Neutrophil (primary cell): ENCODE data around the gene CNPY3.
"Not testable (repeated sequence)": the region's sequence is repeated elsewhere in the genome, so short reads cannot be mapped to it uniquely, and the experiment has no call there.

Experiments
- H3K27ac ChIP-seq: fragments of 200-600 bp; sonication (generic); 2 replicates; pipeline ENCODE4 v1.5.1; 2016; ENCODE audit warnings: mild to moderate bottlenecking, moderate library complexity
- H3K27me3 ChIP-seq: fragments of 200-600 bp; sonication (generic); 2 replicates; pipeline ENCODE4 v1.6.0; 2016; ENCODE audit warnings: mild to moderate bottlenecking
- H3K36me3 ChIP-seq: fragments of 200-600 bp; sonication (generic); 2 replicates; pipeline ENCODE4 v1.5.1; 2017
- H3K4me1 ChIP-seq, 2 experiments: fragments of 200-600 bp in 1 of 2; sonication (generic) in 1 of 2; 1 replicate in 1 of 2; 2 replicates in 1 of 2; pipeline versions ENCODE4 v1.5.1 to v1.6.1; 2013 to 2016; ENCODE audit warnings: low read depth in 1 of 2, low read length in 1 of 2, mild to moderate bottlenecking in 1 of 2, moderate library complexity in 1 of 2; ENCODE audit not compliant: control insufficient read depth in 1 of 2, insufficient read depth in 1 of 2
- H3K4me3 ChIP-seq, 2 experiments: fragments of 200-600 bp in 1 of 2; sonication (generic) in 1 of 2; 1 replicate in 1 of 2; 2 replicates in 1 of 2; pipeline ENCODE4 v1.5.1; 2013 to 2016; ENCODE audit warnings: low read depth in 1 of 2, low read length in 1 of 2, mild to moderate bottlenecking in 1 of 2, moderate library complexity in 1 of 2
- H3K9me3 ChIP-seq: fragments of 200-600 bp; sonication (generic); 2 replicates; pipeline ENCODE4 v1.5.1; 2016
- TF ChIP-seq, protein P1 (sequence below): fragments of 200-600 bp; sonication (generic); IDR thresholded peaks from 2 replicates; pipeline ENCODE4 v1.5.1; 2016; ENCODE audit warnings: antibody characterized with exemption

CNPY3 gene

DNA sequence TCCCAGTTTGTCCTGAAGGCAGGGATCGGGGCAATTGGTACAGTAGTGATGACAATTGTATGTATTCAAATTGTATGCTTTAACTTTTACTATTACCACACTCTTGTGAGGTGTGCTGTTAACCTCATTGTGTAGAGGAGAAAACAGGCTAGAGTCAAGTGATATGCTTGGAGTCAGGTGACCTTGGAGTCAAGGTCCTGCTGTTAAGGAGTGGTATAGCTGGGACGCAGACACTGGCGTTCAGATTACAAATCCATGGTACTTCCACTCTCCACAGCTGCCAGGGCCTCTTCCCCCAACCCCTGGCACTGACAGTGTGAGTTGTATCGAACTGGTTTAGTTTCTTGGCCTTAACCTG is 10.5 kb downstream of the CNPY3 start:
- Histone ChIP-seq H3K9me3 (no peaks in the 10 kb centered on the region), H3K36me3 (peaks cover 96% of the 10 kb centered on the region), H3K27ac (peak overlapping the region; percentile 56), H3K4me3 (no peak overlapping the region), H3K27me3 (no peaks in the 10 kb centered on the region), H3K4me1 (peaks cover 9 to 12% of the 10 kb centered on the region in 2 experiments)
- TF ChIP-seq, protein P1, sequence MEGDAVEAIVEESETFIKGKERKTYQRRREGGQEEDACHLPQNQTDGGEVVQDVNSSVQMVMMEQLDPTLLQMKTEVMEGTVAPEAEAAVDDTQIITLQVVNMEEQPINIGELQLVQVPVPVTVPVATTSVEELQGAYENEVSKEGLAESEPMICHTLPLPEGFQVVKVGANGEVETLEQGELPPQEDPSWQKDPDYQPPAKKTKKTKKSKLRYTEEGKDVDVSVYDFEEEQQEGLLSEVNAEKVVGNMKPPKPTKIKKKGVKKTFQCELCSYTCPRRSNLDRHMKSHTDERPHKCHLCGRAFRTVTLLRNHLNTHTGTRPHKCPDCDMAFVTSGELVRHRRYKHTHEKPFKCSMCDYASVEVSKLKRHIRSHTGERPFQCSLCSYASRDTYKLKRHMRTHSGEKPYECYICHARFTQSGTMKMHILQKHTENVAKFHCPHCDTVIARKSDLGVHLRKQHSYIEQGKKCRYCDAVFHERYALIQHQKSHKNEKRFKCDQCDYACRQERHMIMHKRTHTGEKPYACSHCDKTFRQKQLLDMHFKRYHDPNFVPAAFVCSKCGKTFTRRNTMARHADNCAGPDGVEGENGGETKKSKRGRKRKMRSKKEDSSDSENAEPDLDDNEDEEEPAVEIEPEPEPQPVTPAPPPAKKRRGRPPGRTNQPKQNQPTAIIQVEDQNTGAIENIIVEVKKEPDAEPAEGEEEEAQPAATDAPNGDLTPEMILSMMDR, result no peak

DNA sequence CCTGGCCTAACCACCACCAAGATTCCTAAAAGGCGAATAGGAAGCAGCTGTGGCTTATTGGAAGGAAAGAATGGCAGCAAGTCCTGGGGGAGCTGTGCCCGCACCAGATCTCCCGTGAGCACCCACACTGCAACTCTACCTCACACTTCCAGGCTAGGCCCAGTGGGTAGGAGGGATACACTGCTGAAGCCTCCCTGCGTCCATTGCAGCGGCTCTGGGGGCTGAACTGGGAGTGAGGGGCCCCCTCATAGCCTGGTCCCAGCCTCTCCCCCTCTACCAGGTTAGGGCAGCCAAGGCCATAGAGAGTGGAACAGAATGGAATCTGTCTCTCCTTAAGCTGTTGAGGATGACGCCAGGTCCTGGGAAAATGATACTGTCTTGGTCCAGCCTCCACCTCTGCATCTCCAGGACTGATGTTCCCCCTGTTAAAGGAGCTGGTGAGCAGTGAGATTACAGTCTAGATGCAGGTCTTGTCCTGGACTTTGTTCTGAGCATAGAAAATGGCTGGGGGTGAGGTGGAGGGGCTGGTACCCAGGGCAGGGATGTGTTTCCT is 11.3 kb downstream of the CNPY3 start:
- Histone ChIP-seq H3K36me3 (peaks cover 95% of the 10 kb centered on the region), H3K4me1 (peaks cover 1 to 4% of the 10 kb centered on the region in 2 experiments), H3K4me3 (no peak overlapping the region), H3K27ac (peak overlapping the region; percentile 56), H3K9me3 (no peaks in the 10 kb centered on the region), H3K27me3 (no peaks in the 10 kb centered on the region)
- TF ChIP-seq, protein P1, result no peak

DNA sequence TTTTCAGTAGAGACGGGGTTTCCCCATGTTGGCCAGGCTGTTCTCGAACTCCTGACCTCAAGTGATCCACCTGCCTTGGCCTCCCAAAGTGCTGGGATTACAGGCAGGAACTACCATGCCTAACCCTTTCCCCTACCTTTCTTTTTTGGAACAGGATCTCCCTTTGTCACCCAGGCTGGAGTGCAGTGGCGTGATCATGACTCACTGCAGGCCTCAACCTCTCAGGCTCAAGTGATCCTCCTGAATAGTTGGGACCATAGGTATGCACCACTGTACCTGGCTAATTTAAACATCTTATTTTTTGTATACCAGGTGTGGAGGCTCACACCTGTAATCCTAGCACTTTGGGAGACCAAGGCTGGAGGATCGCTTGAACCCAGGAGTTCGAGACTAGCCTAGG is 12.1 kb downstream of the CNPY3 start:
- H3K9me3 ChIP-seq, H3K27me3 ChIP-seq, H3K4me3 ChIP-seq, H3K4me1 ChIP-seq: not testable (repeated sequence)
- Histone ChIP-seq H3K36me3 (peaks cover 95% of the 10 kb centered on the region), H3K27ac (peak overlapping the region; percentile 43)

DNA sequence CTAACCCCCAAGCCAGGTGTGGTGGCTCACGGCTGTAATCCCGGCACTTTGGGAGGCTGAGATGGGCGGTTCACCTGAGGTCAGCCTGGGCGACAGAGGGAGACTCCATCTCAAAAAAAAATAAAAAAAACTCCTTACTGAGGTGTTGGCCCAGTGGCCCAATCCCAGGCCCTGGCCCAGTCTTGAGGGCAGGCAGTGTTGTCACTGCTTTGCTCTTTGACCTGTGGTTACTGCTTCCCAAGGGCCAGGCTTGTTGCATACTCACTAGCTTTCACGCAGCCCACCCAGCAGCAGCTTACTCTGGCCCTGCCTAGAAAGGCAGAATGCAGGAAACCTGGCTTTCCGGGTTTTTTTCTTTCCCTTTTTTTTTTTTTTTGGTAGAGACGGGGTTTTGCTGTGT is 13.2 kb downstream of the CNPY3 start:
- H3K27me3 ChIP-seq, result no peaks in the 10 kb centered on the region
- TF ChIP-seq, protein P1, result no peak
- H3K9me3 ChIP-seq, result no peaks in the 10 kb centered on the region
- no peaks in the 10 kb centered on the region for H3K4me1 ChIP-seq
- H3K36me3 ChIP-seq, result peaks cover 95% of the 10 kb centered on the region
- H3K4me3 ChIP-seq, result no peak overlapping the region
- no peak overlapping the region for H3K27ac ChIP-seq

DNA sequence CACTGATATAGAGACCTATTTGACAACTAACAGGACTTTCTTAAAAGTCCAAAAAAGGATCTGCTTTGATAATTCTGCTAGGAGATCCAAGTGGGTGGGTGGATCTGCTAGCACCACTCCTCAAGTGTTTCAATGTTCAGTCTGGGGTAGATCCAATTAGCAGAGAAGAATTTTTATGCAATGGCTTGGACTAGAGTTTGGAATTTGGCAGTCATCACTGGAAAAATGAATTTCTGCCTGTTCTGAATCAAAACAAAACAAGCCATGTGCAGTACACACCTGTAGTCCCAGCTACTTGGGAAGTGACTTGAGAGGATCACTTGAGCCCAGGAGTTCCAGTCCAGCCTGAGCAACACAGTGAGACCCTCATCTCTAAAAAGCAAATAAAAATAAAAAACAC is 18.7 kb downstream of the CNPY3 start:
- no peaks in the 10 kb centered on the region for H3K27me3 ChIP-seq
- TF ChIP-seq, protein P1, result no peak
- peak overlapping the region; percentile 13 for H3K27ac ChIP-seq
- no peaks in the 10 kb centered on the region for H3K9me3 ChIP-seq
- peaks cover 61% of the 10 kb centered on the region for H3K36me3 ChIP-seq
- H3K4me1 ChIP-seq, result no peaks in the 10 kb centered on the region
- H3K4me3 ChIP-seq, result no peak overlapping the region

DNA sequence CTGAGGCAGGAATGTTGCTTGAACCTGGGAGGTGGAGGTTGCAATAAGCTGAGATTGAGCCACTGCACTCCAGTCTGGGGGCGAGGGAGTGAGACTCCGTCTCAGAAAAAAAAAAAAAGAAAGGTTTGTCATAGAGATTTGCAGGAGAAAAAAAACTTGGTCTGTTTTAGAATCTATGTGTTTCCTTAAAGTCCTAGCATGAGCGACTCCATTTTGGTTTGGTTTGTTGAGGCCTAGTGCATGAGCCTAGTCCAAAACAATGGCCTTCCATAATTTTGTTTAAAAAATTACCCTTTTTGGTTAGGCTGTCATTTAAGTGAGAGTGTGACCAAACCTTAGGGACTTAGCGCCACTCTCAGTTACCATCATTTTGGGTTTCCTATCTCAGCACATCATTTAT is 23.1 kb downstream of the CNPY3 start:
- Histone ChIP-seq H3K4me3 (no peak overlapping the region), H3K27me3 (no peaks in the 10 kb centered on the region), H3K9me3 (no peaks in the 10 kb centered on the region), H3K36me3 (peaks cover 19% of the 10 kb centered on the region), H3K4me1 (no peaks in the 10 kb centered on the region), H3K27ac (no peak overlapping the region)
- TF ChIP-seq, protein P1, result no peak

DNA sequence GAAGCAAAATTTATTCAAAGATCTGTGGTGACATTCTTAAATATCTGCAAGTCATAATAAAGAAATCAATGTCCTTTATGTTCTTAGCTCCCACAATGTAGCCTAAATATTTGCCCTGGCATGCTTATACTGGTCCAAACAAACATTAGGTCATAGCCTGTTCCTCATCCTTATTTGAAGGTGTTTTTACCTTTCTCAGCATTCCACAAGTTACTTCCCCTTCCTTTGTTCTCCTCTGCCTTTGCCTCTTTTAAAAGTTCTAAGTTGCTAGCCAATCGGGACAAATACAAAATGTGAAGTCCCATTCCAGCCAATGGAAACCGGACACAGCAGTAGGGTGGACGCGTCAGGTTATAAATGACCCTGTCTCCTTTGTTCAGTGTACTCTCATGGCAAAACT is 25.1 kb downstream of the CNPY3 start:
- H3K9me3 ChIP-seq, H3K4me1 ChIP-seq, H3K4me3 ChIP-seq, H3K36me3 ChIP-seq, H3K27ac ChIP-seq, H3K27me3 ChIP-seq: not testable (repeated sequence)
